Measurements from ENCODE around the gene ARAP1. TPM values are rescaled to one million over a fixed set of nuclear protein-coding genes. Genes with fewer than 3 reads are reported as not detected.

The ARAP1 gene
- polyA plus RNA-seq, 3 donors: 31.5 to 109 (median 49.9) TPM

DNA sequence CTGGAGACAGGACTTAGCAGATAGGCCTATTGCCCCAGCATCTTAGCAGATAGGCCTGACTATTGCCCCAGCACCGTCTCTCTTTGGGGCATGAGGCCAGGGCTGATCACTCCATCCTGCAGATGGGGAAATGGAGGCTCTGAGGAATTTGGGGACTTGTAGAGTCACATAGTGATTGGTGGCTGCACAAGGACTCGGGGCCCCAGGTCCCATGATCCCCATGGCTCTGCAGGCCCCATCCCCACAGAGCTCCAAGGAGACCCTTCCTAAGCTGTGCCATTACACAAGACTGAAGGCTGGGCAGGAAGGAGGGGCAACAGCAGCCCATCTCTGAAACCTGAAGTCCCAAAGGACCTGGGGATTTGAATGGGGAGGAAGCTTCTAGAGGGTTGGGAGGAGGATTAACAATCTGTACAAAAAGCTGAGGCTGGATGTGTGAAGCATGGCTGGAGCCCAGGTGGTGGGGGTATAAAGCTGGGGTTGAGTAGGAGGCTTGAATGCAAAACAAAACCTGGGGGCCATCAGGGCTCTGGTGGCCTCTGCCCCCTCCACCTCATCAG is 1.6 kb downstream of the ARAP1 start:
- 72 to 95% (median 79%) methylated on average over 2 of the region's 2 CpGs for WGBS, 3 donors
- no peak overlapping the region for H3K27ac ChIP-seq (ENCODE audit: low read depth, low read length)

DNA sequence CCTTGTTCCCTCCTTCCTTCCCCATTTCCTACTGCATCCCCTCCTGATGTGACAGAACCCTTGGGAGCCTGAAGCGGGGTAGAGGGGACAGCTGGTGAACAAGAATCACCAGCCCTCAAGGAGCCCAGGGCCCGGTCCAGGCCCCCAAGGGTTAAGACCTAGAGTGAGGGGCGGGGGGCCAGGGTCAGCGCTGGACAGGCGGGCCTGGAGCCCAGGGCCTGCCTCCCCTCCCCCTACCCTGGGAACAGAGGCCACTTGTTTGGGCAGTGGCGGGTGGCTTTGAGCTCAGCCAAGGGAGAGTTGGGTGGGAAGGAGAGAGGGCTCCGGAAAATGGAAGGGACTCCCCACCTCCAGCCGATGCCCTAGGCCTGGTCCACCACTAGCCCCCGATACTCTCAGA is 2.1 kb downstream of the ARAP1 start:
- H3K27ac ChIP-seq (ENCODE audit: low read depth, low read length): no peak overlapping the region
- 56 to 85% (median 85%) methylated on average over 9 of the region's 9 CpGs for whole genome bisulfite sequencing, 3 donors

DNA sequence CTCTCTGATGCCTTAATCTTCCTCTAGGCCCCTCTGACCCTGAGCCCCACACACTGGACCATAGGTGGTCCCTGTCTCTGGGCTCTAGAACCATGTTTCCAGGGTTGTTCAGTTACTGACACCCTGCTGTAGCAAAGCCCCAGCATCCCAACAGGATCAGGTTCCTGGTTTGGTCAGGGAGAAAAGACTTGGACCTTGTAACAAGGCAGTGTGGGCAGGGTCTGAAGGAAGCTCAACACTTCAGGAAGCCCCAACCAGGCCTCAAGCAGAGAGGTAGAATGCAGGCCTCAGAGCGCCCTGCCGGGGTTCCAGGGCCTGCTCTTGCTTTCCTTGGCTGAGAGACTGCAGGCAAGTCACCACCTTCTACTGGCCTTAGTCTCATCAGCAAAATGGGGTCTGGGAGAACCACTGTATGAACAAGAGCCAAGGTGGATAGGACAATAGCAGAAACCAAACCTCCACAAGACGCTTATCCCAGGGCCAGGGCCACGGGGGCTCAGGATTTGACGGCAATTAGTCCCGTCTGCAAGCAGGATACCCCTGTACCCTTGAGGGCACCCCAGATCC is 4.8 kb downstream of the ARAP1 start:
- WGBS, 3 donors: 91 to 96% (median 94%) methylated on average over 6 of the region's 6 CpGs
- no peak overlapping the region for H3K27ac ChIP-seq (ENCODE audit: low read depth, low read length)

DNA sequence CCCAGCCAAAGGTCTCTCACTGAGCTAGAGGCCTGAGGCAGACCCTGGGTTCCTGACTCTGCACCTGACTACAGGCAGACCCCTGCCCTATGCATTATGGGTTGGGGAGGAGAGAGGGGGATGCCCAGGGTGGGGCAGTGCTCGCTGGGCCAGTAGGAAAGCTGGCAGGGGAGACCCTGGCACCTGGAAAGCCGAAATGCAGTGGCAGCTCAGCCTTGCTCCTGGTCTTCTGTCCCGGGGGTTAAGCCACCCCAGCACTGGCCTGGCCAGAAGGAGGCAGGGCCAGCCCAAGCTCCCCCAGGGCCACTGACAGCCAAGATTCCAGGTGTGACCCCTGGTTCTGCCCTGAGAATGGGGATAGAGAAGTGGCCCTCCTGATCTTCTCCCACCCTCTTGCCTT is 5.4 kb downstream of the ARAP1 start:
- WGBS, 3 donors: 77 to 91% (median 87%) methylated on average over 3 of the region's 3 CpGs
- no peak overlapping the region for H3K27ac ChIP-seq (ENCODE audit: low read depth, low read length)

DNA sequence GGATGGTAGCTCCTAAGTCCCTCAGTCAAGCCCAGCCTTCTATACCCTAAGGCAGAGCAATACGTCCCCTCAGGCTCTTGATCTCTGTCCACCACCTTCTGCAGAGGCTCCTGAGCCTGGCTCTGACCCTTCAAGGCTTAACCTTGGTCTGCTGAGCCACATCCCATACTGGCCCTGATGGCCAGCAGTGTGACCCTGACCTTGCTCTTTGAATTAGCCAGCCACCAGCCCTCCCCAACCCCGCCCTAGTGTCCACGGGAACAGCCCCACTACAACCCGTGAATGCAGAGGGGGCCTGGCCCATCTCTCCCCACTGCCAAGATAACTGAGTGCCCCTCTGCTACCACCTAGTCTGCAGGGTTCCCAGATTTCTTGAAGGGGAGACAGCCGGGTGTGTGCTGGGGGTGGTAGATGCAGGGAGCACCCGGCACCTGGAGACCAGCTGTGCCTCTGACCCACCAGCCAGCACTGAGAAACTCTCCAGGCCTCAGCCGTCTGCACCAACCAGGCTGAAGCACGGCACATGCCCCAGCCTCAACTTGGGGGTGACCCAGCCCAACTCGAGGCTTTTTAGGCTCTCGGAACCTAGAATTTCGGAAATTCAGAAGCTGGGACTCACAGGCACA is 6.2 kb downstream of the ARAP1 start:
- 83 to 92% (median 85%) methylated on average over 11 of the region's 11 CpGs for WGBS, 3 donors
- no peak overlapping the region for H3K27ac ChIP-seq (ENCODE audit: low read depth, low read length)

DNA sequence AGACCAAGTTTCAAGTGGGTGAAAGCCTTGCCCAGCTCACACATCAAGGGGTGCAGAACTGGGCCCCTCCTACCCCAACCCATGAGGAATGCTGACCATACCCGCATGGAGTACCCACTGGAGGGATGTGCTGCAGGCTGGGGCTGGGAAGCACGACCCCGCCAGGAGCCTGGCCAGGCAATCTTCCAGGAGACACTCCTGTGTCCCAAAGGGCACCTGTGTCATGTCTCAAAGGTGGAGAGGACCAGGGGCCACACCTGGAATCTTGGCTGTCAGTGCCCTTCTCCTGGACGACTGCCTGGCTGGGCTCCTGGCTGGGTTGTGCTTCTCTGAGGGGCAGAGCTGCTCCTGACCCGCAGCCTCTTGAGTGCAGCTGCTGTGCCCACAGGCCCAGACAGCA is 6.7 kb downstream of the ARAP1 start:
- H3K27ac ChIP-seq (ENCODE audit: low read depth, low read length): no peak overlapping the region
- WGBS, 3 donors: 84 to 92% (median 90%) methylated on average over 5 of the region's 5 CpGs

DNA sequence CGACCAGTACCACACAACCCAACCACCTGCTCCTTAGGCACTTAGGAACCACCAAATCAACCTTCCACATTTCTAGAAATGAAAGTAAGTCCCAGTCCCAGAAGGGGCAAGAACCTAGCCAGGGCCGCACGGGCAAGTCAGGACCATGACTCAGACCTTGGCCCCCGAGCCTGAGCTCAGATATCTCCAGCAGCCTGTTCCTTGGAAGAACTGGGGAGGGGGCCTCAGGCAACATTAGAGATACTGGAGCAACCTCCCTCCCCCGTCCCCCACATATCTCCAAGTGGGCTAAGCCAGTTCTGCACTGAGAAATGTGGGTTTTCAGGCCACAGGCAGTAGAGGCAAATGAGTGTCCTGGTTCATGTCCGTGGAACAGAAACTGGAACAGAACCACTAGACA is 7.7 kb downstream of the ARAP1 start:
- 81 to 90% (median 84%) methylated on average over 6 of the region's 6 CpGs for WGBS, 3 donors
- H3K27ac ChIP-seq (ENCODE audit: low read depth, low read length): no peak overlapping the region

DNA sequence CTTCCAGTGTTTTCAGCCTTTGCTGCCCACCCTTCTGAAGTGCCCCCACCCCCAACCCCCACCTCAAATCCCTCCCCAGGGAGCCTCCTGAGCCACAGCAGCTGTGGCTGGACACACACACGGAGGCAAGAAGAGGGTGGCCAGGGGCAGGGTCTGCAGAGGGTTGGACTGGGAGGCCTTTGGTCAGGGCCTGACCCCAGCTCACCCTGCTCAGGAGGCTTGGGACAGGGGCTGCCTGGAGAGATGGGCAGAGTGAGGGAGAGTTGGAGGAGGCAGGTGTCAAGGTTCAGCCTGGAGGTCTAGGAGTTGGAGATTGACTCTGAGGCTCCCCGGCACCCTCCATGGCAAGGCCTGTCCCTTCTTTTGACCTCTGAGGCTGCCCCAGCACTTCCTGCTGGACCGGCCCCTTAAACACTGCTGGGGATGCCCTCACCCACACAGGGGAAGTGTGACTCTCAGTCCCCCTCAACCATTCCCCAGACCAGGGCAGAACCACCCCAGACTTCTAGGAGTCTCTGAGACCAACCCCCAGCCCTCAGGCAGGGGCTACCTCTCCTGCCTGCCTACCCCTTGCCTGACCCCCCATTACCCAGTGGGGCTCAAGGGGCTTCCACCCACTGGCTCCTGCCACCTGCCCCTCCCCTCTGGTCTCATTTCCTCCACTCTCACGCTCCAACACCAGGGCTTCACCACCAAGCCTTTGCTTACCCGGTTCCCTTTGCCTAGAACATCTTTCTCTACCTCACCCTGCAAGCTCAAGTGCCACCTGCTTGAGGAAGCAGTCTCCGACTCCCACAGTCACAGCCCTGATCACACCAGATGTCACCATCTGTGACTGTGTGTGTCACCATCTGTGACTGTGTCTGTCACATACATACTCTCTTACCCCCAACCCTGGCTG is 8.6 kb downstream of the ARAP1 start:
- WGBS, 3 donors: 74 to 89% (median 78%) methylated on average over 5 to 6 of the region's 6 CpGs
- no peak overlapping the region for H3K27ac ChIP-seq (ENCODE audit: low read depth, low read length)

DNA sequence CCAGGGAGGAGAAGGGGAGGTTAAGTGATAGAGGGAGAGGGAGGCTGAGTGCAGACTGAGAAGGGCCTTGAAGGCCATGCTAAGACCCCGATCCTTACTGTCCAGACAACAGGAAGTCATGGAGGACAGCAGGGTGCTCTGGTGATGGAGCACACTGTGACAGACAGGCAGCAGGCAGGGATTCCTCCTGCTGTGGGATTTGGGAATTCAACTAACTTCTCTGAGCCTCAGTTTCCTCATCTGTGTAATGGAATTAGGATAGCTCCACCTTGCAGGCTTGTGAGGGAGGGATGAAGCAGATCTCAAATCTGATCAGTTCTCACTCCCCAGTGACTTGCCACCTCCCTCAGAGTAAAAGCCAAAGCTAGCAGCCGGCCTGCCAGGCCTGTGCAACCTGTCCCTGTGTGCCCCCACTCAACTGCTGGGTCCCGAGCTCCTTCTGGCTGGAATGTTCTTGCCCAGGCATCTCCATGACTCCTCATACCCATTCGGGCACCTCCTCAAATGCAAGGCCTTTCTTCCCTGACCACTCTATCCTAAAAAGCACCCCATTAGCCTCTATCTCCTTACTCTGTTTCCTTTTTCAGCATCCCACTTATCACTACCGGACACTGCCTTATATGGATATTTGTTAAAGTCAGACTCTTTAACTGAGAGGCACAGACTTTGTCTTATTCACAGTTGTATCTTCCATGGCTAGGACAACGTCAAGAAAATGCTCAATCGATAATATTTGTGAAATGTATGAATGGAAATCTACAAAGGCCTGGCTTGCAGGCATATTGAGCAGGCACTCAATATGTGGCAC is 9.5 kb downstream of the ARAP1 start:
- no peak overlapping the region for H3K27ac ChIP-seq (ENCODE audit: low read depth, low read length)

DNA sequence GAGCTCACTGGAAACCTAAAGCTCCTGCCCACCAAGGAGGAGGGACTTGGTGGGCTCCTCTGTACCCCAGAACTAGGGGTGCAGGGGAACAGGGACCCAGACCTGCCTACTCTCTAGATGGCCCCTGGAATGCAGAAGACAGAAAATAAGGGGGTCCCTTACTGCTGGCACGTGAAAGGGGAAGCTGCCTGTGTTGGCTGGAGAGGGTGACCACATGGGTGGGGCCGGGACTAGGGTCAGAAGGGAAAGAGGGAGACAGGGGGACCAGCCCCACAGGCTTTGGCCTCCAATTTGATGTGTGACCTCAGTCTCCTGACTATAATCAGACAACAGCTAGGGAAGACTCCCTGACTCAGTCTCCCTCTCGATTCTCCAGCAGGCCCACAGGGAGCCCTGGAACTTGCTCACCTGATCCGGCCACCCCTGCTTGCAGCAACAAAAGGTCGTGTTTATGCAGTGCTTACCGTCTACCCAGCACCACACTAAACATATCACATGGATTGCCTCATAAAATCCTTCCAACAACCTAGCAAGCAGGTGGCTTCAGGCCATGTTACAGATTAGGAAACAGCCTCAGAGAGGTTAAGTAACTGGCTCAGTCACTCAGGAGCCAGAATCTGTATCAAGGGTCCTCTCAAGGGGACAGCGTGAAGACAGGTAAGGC is 10.2 kb downstream of the ARAP1 start:
- 54 to 75% (median 58%) methylated on average over 7 of the region's 7 CpGs for WGBS, 3 donors
- no peak overlapping the region for H3K27ac ChIP-seq (ENCODE audit: low read depth, low read length)

More for the DNA sequence above, 9.5 kb downstream of the ARAP1 start:
- 87 to 88% (median 88%) methylated on average over 7 of the region's 7 CpGs for WGBS, 3 donors

DNA sequence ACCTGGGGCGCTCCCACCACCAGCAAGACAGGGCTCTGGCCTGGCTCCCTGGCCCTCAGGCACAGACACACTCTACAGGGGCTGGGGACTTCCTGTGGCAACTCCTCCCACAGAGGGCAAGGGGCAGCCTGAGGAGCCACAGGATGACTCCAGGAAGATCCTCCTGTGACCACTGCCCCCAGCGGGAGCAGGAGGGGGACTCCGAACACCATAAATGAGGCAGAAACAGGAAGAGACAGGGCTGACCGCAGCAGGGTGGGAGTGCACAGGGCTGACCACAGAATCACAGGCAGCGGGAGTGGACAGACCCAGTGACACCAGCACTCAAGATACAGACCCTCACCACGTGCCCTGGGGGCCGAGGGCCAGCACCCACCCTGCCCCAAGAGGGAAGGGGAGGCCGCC is 10.8 kb downstream of the ARAP1 start:
- 42 to 75% (median 58%) methylated on average over 8 of the region's 8 CpGs for WGBS, 3 donors
- H3K27ac ChIP-seq (ENCODE audit: low read depth, low read length): no peak overlapping the region

DNA sequence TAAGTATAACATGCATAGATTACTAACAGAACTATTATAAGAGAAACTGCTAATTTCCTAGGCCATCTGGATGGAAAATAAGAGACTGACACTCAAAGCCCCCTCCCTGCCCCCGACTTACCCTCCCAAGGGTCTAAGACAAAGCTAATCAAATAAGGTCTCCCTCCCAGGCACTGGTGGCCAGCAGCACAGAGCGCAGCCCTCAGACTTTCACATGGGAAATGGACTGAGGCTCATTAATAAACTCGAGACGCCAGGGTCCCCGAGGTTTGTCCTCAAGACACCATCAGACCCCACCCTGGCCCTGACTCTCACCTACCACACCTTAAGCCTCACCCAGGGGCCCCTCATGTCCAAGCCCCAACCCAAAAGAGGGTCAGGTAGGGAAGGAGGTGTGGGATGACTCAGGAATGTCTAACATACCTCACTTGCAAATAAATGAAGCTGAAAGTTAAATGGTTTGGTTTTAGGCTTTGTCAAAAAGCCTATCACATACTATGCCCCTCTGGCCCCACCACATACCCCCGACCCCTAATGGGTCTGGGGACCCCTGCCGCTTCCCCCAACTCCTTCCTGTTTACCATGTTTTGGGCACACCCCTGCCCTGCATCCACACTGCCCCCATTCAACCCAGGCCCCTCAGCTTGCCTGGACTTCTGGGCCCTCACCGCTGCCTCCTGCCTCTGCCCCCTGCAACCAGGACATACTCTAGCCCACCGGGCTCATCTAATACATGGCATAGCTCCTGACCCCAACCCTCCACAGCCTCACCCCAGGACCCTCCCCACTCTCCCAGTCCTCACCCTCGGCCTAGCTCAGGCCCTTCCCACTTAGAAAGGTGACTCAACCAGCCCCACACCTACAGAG is 11.4 kb downstream of the ARAP1 start:
- H3K27ac ChIP-seq (ENCODE audit: low read depth, low read length): no peak overlapping the region
- 64 to 71% (median 66%) methylated on average over 10 of the region's 10 CpGs for WGBS, 3 donors

DNA sequence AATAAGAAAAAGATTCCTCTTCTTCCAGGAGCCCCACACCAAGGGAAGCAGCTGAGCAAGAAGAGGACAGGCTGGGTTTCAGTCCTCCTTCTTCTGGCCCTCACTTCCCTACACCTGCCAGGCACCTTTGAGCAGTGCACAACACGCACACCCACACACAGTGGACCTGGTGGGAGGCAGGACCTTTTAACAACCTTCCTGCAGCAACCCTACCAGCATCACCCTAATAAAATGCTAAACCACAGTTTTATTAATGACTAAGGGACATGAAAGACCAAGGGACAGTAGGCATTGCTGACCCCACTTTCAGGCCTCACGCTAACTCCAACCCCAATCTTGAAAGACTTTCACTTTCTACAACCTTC is 12.2 kb downstream of the ARAP1 start:
- no peak overlapping the region for H3K27ac ChIP-seq (ENCODE audit: low read depth, low read length)
- 91 to 98% (median 96%) methylated on average over 2 of the region's 2 CpGs for WGBS, 3 donors

DNA sequence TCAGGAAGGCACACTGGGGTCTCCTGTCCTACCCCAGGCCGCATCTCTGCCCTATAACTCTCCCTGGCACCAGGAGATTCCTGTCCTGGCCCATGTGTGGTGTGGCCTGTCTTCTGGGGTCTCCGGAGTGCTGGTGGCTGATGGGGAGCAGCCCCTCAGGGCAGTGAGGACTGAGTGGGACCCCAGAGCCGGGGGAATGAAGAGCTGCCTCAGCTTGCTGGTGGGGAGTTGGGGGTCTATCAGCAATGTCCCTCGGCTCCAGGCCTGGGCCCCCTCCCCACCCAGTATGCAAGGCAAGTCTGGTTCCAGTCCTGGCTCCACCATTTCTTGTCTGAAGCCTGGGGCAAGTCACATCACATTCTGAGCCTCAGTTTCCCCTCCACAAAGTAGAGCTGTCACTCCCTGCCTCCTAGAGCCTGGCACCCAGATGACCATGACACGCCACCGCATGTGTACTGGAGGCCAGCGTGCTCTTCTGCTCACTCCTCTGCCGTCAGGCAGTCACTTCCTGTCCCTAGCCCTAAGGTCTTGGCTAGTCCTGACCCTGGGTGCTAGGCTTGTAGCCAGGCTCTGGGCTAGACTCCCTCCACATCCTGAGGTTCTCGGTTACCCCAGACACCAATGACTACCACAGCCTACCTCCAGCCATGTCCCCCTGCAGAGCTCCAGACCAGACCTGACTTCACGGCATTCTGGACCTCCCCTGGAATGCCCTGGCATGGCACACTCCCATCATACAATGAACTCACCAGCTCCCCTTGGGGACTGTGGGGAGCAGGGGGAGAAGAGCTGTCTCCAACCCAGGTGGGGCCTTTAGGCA is 12.8 kb downstream of the ARAP1 start:
- H3K27ac ChIP-seq (ENCODE audit: low read depth, low read length): peak overlapping the region; percentile 73
- WGBS, 3 donors: 63 to 92% (median 72%) methylated on average over 10 of the region's 10 CpGs

DNA sequence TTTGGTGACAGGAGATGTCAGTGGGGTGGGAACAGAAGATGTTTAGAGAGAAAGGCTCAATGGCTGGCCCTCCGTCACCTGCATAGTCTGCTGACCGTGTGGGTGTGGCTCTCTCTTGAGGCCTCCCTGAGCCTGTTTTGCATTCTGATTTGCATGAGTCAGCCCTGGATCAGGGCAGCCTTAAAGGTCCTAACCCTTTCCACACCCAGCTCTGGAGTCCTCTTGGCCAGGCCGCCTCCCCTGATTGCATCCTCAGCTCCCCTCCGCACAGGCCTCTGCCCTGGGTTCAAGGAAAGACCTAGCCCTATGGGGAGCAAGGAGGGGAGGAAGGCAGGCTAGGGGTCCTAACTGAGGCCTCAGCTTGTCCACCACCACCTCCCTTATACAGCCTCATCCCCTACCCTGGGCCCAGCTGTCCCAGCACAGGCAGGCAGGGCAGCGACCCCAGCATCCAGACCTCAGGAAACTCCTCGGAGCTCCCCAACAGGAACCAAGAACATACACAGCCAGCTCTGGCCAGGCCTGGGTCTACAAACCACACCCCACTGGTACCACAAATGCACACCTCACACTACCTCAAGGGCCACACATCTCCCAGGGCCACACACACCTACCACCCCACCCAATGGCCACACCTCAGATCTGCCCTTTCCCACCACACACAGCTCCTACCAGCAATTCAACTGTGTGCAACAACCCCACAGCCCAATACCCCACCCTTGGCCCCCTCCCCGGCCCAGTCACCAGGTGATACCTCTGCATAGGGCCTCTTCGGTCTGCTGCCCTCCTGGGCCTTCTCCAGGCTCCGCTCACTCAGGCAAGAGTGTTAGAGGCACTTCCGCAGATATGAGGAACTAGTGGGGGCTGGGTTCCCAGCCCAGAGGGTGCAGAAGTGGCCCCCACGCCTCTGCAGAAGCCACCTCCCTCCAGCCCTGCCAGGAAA is 13.7 kb downstream of the ARAP1 start:
- 54 to 90% (median 55%) methylated on average over 10 to 11 of the region's 11 CpGs for WGBS, 3 donors
- H3K27ac ChIP-seq (ENCODE audit: low read depth, low read length): peak overlapping the region; percentile 73
